Activated CD4-positive, alpha-beta T cell treated with anti-CD3 and anti-CD28 coated beads for 24 hours (primary cell): Measurements from ENCODE around the gene HGF.
"Not testable (repeated sequence)": the region's sequence is repeated elsewhere in the genome, so short reads cannot be mapped to it uniquely, and the experiment has no call there.

Experiments
- DNase-seq, 2 donors: peaks; one replicate each; pipeline ENCODE4 v3.0.0-alpha.2; 2020; ENCODE audit warnings: low read depth in 2 of 2

Gene HGF

DNA sequence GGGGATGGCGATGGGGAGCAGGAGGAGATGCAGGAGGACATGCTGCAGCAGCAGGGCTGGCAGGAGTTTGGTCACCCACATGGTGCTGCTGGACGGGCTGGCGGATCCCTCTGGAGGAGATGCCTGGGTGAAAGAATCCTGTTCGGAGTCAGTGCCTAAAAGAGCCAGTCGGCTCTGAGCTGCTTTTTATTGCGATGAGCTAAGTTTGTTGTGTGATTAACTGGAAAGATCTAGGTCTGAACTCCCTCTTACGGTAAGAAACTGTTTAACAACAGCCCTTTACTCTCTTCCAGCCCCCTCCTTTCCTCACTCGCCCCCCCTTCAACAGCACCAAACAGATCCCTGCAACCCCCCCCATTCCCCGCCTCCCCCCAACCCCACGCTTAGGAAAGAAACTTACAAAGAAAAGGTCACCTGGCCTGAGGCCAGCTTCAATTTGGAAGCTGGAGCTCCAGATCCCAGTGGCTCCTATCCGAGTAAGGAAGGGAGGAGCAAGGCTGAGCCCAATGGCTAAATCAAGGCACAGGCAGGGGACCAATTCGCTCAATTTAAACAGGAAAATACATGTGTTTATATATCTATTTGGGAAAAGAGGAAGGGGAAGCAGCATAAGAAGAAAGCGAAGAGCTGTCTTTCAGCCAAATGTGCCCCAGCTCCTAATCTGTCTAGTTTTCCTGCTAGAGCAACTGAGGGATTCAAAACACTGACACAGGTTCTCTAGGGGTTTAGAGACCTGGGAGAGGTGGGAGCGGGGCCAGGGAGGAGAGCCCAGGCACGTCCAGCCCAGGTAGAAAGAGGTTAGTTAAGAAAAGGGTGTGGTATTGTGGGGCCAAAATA, at the start of gene HGF:
HGF (minus strand) TSS at position 157 of the 837 bp plus-strand sequence; CDS start at position 81, 76 bp downstream.
- DNase-seq = no peak

DNA sequence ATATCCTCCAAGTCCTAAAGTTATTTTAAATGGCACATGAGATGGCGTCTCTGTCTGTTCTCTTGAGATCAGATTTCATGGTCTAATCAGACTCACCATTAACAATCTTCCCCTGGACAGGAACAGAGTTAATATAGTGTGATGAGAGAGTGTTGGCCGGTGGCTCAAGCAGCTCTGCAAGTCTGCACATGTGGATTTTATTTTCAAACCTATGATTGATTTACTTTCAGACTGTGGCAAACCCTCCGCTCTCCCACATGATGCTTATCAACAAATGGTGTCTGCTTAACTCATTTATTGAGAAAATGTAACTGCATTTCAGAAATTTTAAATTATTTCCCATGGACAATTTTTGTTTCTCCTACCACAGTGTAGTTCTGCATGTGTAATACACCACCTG, 46.5 kb upstream of the HGF start:
- DNase-seq = no peak

DNA sequence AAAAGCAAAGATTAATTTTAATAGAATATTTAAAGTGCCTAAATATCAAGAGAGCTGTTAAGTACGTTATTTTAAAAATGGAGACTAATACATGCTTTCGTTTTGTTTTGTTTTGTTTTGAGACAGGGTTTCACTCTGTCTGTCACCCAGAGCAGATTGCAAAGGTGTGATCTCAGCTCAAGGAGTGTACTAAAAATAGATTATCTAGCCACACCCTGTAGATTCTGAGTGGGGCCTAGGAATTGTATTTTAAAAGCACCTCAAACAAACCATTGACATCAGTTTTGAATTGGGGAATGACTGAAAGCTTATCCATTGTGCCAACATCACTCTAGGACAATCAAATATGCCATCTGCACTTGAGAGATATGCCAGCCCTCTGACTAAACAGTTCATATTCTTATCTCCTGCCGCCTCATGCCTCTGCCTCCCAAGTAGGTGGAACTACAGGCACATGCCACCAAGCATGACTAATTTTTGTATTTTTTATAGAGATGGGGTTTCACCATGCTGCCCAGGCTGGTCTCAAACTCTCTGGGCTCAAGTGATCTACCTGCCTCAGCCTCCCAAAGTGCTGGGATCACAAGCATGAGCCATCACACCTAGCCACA, 43.1 kb upstream of the HGF start:
- DNase-seq = not testable (repeated sequence)

DNA sequence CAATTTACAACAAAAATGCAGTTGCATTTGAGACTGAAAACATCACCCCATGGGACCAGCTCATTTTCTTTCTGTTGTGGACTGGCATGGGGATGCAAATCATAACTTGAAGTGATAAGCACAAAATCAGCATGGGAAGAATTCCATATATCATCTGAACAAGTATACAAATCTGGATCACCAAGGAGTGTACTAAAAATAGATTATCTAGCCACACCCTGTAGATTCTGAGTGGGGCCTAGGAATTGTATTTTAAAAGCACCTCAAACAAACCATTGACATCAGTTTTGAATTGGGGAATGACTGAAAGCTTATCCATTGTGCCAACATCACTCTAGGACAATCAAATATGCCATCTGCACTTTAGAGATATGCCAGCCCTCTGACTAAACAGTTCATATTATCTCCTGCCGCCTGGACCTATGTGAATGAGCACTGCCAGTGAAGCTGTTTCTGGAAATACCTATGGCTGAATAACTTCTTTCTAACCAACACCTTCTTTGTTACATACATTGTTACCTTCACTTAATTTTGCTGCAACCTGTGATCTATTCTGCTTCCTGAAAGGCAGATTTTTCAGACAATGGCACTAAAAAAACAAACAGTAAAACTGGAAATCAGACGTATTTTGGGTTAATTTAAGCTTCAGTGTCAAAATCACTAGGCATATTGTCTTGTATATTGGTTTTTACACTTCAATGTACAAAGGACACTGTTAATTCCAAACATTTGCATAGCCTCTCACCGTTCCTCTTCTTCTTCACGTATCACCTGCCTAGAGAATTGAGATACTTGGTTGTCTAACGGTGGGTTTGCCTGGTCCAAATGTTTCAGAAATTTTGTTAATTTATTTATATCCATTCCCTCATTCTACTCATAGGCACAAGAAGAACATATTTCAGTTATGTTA, 42.4 kb upstream of the HGF start:
- DNase-seq = no peak

DNA sequence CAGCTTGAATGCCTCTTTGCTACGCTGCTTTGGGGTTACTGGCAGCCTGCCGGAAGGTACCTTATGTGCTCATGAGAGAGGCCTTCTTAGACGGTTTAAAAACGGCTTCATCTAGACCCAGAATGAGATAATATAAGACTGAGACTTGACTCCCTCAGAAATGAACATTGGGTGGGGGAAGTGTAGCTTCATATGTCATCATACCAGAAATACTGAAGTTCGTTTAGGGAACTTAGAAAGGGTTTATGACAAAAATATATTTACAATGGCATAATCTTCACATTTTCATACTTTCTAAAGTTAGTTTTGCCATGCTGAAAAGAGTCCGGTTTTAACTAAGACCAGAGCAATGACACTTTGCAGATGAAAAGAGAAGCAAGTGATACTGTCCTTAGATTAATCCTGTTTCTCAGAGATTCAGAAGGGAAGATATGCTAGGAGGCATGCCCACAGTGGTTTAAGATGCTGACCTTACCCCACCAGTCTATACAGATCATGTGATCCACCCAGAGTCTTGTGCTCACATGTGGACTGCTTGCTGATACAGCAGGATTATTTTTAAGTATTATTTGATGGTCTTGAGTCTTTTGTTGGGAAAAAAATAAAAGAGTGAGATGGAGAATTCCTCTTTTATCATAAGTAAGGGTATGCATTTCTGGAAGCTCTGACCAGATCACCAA, 40.8 kb upstream of the HGF start:
- DNase-seq = no peak

DNA sequence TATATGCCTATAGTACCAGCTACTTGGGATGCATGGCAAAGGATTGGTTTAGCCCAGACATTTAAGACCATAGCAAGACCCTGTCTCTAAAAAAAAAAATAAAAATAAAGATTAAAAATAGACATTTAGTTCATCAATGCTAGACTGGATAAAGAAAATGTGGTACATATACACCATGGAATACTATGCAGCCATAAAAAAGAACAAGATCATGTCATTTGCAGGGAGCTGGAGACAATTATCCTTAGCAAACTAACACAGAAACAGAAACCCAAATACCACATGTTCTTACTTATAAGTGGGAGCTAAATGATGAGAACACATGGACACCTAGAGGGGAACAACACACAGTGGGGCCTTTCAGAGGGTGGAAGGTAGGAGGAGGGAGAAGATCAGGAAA, 38.5 kb upstream of the HGF start:
- not testable (repeated sequence) for DNase-seq

DNA sequence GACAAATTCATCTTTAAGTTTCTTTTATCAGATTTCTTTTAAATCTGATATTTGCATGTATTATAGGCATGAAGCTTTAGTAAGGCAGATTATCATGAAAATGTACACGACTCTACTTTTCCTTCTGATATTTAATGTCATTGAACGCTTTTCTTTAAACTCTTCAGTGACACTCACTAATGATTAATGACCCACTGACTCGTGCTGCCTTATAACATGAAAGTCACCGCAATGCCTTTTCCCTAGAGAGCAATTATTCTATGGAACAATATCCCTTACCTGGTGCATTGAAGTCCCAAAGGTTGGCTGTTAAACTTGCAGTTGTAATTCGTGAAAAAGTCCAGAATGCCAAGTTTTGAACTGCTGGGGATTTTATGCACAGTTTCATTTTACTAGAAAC, 33.4 kb upstream of the HGF start:
- no peak for DNase-seq

DNA sequence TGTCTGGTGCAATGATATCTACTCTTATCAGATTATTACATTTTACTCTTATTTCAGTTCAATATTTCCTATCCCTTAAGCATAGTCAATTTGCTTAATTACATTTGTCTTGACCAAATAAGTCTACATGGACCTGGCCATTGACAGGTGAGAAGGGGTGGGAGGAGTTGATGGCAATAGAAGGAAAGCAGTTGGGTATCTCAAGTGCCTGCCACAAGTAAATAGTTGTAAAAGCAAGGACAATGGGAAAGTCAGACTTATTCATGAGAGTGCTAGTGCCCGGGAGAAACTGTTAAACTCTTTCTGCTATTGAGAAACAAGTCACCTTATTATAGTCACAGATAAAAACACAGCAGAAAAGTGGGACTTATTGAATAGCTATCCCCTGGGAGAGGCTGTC, 32.4 kb upstream of the HGF start:
- DNase-seq = no peak

DNA sequence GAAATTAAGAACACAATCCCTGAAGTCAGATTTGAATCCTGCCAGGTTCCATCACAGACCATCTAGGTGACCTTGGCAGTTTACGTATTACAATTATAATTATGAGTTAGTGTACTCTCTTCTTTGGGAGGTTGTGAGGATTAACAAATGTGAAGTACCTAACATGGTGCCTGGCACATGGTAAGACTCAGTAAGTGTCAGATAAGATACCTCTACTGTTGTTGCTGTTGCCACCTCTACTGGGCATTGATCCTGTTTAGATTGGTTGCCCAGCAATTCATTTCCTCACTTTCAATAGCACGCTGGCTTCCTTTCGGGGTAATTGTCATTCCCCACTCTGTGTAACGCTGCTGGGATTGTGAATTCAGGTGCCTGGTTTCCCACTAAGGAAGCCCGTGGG, 31.7 kb upstream of the HGF start:
- DNase-seq = no peak

DNA sequence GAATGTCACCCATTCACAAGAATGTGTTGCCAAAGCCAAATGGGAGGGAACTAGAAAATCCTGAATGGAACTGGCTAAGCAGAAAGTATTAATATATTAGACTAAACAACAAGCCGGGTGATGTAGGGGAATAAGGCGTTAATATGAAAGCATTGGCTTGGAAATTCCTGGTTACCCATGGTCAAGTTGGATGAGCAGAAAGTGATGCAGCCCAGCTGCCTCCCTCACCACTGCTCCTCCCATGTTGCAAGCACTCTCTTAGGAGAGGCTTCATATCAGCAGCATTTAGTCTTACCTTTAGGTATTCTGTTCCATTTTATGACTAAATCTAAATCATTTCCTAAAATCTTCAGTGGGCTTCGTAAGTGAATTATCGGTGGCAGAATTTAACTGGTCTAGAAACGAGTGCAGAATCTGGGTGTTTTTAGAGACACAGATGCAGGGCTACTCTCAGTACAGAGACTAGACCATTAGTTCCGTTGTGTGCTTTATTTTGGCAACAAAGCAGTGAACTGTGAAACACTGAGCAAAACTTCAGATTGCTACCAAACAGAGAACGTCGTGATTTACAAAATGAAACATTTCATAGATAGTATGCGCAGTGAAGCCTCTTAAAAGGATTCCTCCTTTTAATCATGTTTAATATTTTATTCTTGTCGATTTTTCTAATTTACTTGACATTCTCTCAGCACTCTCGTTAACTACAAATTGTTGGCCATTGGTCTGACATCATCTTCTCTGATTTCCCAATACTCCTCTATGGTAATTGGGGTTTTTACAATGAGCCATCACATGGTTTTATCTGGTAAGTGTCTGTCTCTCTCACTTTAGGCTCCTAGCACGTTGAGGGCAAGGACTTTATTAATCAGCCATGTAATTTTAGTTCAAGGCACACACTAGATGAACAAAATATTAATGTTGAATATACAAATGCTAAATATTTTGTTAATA, 22.0 kb upstream of the HGF start:
- no peak for DNase-seq

DNA sequence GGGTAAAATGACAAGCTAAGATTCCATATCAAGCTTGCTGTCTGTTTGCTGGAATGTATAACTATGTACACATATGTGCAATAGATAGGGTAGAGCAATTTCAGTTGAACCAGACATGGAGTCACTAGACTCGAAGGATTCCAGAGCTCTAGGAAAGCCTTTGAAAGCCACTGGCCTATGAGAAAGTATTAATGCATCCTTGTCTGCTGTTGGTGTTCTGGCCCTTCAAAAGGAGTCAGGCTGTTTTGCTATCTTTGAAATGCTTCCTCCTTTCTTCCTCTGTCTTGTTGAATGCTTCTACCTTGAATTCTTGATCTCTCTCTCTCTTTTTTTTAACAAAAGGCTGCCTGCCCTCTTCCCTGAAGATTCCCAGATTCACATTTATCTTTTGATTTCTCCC, 20.8 kb upstream of the HGF start:
- DNase-seq = no peak

DNA sequence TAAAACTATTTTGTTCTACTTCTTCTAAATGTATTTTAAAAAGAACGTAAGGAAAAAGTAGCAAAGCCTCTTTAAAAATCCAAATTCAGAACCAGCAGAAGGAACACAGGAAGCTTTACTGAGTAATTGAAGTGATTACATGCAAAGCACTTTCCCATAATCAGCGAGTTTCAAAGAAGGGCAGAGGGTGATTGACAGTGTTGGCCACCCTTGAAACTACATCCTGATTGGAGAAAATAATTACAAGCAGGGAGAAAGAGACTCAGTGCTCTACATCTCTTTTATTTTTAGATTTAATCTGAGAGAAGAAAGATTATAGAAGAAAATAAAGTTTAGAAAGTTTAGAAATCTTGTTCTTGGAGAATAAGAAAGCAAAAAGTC, 20.3 kb upstream of the HGF start:
- DNase-seq = no peak

DNA sequence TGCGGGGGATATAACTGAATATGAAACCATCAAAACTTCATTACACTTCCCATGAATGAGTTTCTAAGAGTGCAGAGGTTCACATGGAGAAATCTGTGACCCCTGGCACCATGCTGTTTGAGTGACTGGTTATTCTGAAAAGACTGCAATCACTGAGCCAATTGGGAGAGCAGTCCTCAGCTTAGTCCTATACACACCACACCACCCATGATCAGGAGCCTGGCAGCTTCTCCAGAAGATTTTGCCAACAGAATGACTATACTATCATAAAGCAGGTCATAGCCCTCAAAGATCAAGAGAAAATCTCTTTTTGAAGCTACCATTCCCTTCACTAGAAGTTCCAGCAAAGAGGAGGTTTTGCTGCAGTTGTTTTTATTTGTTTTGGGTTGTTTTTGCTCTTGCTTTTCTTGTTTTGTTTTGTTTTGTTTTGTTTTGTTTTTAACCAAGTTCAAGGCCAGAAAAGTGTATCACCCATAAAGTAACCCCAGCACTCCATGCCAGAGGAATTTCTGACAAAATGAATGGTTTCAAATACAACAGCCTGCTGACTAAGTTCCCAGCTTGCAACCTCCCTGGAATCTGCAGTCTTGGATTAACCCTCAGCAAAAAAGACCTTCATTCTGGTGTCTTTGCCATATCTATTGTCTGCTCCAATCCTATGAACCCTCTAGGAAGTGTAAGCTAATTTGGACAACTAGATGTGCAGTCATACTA, 19.7 kb upstream of the HGF start:
- no peak for DNase-seq

DNA sequence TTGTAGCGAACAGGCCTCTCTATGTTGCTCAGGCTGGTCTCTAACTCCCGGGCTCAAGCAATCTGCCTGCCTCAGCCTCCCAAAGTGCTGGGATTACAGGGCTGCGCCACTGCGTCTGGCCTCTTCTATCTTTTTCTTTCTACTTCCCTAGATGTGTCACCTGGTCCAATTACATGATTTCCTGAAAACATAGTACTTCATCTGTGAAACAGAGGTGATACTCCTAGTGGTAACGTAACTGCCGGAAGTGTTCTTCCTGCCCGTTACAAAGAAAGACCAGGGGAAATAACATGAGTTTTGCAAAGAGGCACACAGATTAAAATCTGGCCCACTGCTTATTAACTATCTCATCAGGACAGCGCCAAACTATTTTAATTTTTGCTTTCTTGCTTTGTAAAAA, 18.4 kb upstream of the HGF start:
- DNase-seq = no peak

DNA sequence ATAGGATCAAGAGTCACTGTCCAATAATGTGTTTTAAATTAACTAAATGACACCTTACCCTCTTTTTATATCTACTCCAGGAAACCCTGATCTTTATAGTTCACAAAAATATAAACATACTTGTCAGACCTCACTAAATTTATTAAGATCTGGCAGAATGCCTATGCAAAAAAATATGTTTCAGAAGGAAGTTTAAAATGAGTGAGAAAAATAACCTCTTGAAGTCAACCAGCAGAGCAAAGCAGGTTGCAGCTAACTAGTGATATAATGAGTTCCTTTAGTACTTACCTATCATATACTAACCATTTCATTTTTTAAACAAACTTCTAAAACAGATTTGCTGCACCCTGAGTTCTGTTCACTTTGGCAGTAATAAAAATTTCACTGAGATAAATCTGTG, 14.0 kb upstream of the HGF start:
- no peak for DNase-seq

DNA sequence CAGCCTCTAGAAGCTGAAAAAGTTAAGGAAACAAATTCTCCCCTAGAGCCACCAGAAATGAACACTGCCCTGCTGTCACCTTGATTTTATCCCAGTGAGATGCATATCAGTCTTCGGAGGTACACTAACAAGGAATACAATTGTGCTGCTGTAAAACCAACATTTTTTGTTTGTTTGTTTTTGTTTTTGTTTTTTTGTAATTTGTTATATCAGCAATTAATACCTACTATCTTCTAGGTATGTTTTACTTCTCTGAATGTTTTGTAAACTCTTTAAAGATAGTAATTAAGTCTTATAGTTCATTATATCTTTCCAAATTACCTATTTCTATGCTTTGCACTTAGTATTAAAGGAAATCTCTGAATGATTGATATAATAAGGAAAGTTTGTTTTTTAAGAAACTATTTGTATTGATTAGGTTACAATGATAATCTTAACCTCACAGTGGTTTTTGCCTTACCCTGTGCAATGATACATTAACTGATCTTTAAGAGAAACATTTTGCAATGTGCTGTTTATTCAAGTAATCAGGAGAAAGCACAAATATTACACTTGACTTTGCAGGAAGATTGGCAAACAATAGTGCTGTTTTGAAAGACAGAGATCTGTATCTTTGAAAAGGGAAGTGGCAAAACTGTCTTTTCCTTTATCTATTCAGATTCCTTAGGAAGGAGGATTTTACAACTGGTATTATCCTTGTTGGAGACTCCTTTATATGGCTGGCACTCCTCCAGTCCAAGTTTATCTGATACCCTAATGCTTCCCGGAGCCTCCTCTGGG, 11.3 kb upstream of the HGF start:
- no peak for DNase-seq

DNA sequence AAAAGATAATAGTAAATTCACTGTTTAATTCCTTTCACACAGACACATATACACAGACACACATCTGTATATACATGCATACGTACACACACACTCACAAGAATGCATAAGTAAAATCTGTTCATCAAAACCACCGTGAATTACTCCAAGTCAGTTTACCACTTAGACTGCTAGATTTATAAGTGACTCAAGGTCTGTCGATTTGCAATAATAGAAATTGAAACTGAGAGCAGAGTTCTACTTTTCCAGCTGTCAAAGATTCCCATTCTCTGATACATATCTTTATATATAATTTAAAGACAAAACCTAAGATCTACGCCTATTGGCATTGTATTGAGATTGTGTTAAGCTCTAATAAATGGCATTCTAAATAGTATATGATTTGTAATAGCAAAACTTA, 9.9 kb upstream of the HGF start:
- no peak for DNase-seq

DNA sequence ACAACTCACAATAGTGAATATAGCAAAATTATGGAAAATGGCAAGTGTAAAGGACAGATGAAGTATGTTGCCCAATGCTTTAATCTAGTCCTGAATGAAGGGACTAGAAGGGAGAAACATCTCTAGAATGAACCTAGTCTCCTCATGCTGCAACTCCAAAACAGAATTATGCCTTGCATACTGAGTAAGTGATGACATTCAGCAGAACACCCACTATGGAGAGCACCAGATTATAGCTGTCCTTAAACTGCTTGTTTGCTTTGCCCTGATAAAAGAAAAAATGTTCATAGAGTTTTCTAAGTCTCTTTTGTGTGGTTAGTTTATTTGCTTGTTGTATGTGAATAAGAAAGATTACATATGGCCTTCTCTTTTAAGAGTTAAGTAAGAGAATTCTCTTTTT, 7.8 kb upstream of the HGF start:
- no peak for DNase-seq

DNA sequence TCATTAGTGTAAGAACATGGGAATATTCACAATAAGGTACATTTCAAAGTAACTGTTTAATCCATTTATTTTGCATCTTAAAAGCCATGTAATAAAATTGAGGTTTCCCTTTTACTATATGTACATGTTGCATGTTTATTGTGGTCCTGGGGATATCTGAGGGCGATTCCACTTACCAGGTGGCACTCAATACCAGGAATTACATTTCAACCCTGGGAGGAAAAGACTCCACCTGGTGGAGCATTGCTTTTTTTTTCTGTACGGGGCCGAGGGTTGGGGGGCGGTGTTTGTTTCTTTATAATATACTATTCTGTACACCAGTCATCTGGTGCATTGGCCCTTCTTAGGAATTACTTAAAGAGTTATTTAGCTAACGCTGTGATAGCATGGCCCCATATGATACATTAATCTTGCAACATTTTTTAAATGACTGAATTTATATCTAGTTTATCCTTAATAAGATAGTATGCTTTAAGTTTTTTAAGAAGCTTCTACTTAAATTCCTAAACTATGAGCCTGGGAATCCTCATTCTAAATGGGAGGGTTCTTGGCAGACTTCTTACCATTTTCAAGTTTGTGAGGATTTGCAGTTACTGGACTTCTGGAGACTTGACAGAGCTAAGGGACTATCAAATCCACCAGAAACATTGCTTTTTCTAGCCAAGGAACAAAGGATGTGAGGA, 7.2 kb upstream of the HGF start:
- DNase-seq = no peak
